NK-92 (cell line): ENCODE data around the gene PFKFB3.
"Not testable (repeated sequence)": the region's sequence is repeated elsewhere in the genome, so short reads cannot be mapped to it uniquely, and the experiment has no call there.

Experiments used
- DNase-seq: peaks from one replicate; lab custom pipeline; 2025; ENCODE audit not compliant: unreplicated experiment; lab: John Stamatoyannopoulos, UW

PFKFB3 gene

DNA sequence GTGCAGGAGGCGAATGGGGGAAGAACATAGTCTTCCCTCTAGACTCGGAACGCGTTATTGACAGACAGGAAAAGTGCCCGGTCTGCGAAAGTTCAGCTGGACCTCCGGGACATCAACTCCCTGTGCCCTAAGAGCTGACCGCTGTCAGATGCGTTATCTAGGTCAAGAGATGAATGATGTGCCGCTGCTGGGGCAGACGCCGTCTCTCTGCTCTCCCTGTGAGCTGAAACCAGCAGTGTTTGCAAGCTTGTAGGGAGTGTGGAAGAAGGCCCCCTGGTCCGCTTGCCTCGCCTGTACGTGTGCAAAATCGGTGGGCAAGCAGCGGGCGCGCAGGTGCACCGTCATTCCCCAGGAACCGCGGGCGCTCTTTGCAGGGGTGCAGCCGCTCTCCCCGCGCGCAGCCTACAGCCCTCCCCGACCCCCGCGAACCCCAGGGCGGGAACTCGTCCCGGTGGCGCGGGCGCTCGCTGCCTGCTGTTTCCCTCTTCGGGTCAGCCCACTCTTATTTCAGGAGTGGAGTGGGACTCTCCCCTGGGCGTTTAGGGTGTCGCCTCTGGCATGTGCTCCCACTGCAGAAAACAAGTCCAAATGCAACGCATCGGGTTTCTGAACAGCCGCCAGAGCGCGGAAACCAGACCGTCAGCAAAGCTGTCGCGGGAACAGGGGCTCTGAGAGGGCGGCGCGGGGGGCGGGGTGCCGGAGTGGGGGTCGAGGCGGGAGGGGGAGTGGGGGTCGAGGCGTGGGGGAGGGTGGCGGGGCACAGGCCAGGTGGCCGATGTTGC, 1.8 kb upstream of the PFKFB3 start:
- no peak for DNase-seq

- no peak for DNase-seq
Measured at GRCh38 chr10:6201516-6201975, 1.2 kb upstream of the PFKFB3 start.

DNA sequence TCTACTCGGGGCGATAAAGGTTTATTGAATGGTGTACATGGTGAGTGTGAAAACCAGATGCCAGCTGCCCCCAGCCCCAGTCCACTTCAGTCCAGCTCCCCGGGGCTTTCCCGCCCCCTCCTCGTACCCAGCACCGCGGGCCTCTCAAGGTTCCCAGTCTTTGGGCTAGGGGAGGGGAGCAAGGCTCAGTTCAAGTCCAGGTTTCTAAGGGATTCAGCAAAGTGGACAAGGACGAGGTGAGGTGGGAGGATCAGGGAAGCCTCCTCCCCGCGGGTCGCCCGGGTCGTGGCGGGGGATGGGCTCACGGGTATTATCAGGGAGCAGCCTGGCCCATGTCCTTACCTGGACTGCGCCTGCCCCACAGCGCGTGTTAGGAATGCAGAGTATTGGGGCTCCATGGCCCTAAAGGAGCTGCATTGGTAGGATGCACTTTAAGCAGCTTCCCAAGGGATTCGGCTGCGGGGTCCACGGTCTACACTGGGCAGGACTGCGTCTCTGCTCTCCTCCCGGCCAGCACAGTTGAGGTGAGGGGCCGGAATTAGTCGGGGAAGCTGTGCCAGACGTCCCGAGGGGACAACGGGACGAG, 541 bp upstream of the PFKFB3 start:
- no peak for DNase-seq

- DNase-seq, result no peak
Measured at GRCh38 chr10:6203331-6204062, 765 bp downstream of the PFKFB3 start.

DNA sequence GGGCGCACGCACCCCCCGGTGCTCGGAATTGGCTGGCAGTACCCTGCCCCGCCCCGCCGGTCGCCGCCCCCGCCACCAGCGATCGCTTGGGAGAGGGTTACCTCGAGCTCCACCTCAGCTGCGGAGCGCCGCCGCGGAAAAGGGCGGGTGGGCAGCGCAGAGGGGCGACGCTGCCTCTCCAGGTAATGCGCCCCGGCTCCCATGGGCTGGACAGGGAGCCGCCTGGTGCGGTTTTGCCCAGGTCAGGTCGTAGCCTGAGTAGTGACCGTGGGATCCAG, 1.3 kb downstream of the PFKFB3 start:
- DNase-seq, result no peak

DNA sequence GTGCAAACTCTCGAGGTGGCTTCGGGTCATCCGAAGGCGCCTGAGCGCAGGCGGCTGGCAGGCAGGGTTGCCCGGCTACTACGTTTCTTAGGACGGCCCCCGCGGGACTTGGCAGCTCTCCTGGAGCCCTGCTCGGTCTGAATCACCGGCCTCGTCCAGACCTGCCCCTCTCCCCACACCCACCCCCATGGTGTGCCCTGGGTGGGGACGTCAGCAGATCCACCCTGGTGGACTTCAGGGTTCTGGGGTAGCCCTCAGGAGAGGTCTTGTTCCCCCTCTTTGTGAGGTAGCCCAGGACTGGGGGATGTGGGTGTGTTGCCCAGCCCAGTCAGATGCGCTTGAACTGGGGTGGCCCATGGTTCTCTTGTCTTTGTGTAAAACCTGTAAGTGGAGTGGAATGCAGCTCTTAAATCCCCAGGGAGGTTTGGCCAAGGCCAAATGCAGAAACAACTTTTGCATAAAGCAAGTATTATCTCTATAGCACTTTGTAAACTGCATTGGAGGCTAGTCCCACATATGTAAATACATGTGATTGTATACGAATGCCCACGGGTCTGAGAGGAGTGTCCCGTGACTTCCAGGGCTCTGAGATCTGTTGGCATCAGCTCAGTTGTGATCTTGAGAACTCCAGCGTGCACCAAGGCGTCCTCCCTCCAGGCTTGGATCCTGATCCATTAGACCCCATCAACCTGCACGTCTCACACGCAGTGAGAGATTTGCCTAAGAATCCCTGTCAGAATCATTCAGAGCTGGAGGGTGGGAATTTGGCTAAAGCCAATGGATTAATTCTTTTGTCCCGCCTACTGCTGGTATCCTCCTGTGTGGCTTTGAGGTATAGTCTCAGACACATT, 1.8 kb downstream of the PFKFB3 start:
- DNase-seq, result no peak

- DNase-seq, result not testable (repeated sequence)
Measured at GRCh38 chr10:6206486-6206885, 3.8 kb downstream of the PFKFB3 start.

GRCh38 chr10:6207658-6208057, 4.9 kb downstream of the PFKFB3 start:
- DNase-seq, result no peak

DNA sequence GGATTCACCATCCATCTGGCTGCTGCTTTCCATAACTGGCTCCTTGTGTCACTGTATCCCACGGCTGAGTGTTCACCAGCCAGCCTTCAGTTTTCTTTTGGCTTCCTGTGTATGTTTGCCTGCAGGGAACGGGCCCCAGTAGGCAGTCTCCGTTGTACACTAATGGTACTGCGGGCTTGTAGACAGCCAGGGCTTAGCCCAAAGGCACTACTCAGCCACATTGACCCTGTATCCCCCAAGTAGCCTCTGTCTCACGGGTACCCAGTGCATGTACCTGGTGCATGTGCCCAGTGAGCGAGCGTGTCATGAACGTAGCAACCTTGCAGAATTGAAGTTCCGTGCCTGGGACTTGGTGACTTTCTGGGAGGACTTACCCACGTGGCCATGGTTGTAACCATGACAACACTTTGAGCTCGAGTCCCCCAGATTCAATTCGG, 6.1 kb downstream of the PFKFB3 start:
- DNase-seq, result no peak

- no peak for DNase-seq
Measured at GRCh38 chr10:6211341-6211670, 8.6 kb downstream of the PFKFB3 start.

- no peak for DNase-seq
Measured at GRCh38 chr10:6211671-6212635, 9.2 kb downstream of the PFKFB3 start.

DNA sequence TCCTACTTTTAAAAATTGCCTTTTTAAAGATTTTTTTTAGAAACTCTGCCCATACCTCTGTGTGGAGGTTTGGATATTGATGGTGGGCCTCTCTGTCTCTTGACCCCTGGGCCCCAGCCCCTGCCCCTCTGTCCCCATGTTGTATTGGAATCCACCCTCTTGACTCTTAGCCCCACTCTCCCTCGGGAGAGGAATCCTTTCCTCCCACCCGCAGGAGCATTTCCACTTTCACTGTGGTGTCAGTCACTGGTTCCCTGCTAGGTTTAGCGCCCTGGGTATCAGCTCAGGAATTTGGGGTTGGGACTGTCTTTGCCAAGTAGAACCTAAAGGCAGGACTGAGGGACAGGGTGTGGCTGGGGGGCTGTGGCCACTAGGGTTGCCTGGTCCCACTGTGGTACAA, 10.1 kb downstream of the PFKFB3 start:
- no peak for DNase-seq

- no peak for DNase-seq
Measured at GRCh38 chr10:6213257-6213905, 10.6 kb downstream of the PFKFB3 start.

- no peak for DNase-seq
Measured at GRCh38 chr10:6213908-6214307, 11.2 kb downstream of the PFKFB3 start.

- DNase-seq, result no peak
Measured at GRCh38 chr10:6214612-6215011, 11.9 kb downstream of the PFKFB3 start.

- no peak for DNase-seq
Measured at GRCh38 chr10:6215241-6215640, 12.5 kb downstream of the PFKFB3 start.

GRCh38 chr10:6215683-6216484, 13.2 kb downstream of the PFKFB3 start:
- DNase-seq, result no peak

GRCh38 chr10:6216916-6217315, 14.2 kb downstream of the PFKFB3 start:
- DNase-seq, result no peak

DNA sequence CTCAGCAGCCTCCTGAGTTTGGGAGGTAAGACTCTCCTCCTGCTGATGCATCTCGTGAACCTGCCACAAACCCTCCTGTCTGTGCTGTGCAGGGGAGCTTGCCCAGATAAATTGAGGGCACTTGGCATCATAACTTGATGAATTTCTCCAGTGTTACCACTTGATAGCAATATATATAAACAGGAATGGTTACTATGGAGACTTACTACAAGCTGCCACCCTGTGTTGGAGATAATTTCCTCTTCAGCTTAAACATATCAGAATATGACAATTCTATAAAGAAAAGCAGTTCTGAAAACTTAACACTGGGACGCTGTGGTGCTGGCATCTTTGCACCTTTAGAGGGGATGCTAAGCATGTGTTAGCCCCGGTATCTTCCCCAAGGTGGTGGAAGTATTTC, 14.9 kb downstream of the PFKFB3 start:
- DNase-seq, result no peak
